GM18868 (cell line): ENCODE results near the gene SDR42E1.

Source experiments
- ATAC-seq: cut with Tn5 transposase; IDR thresholded peaks from one replicate; pipeline ENCODE4 v1.9.1; 2021; ENCODE audit warnings: mild to moderate bottlenecking, moderate library complexity; ENCODE audit not compliant: unreplicated experiment

Gene SDR42E1

GRCh38 chr16:82011199-82011641 is at the start of gene SDR42E1:
SDR42E1 (minus strand) TSS chr16:82011470; CDS start chr16:82000858, 10,612 bp downstream.
- ATAC-seq: peak; percentile 97

GRCh38 chr16:82059983-82060421 is 48.7 kb upstream of the SDR42E1 start:
- no peak for ATAC-seq

- no peak for ATAC-seq
These were observed 48.1 kb upstream of the SDR42E1 start for GRCh38 chr16:82059161-82059982.

- no peak for ATAC-seq
These were observed 45.3 kb upstream of the SDR42E1 start for GRCh38 chr16:82056550-82056896.

GRCh38 chr16:82055728-82056549 is 44.7 kb upstream of the SDR42E1 start:
- no peak for ATAC-seq

- ATAC-seq: no peak
These were observed 43.8 kb upstream of the SDR42E1 start for GRCh38 chr16:82055117-82055516.

- ATAC-seq: no peak
These were observed 40.4 kb upstream of the SDR42E1 start for GRCh38 chr16:82051656-82052055.

- ATAC-seq: no peak
These were observed 39.7 kb upstream of the SDR42E1 start for GRCh38 chr16:82050909-82051357.

- no peak for ATAC-seq
These were observed 39.2 kb upstream of the SDR42E1 start for GRCh38 chr16:82050506-82050905.

GRCh38 chr16:82049484-82049883 is 38.2 kb upstream of the SDR42E1 start:
- ATAC-seq: no peak

GRCh38 chr16:82047787-82048186 is 36.5 kb upstream of the SDR42E1 start:
- ATAC-seq: no peak

- no peak for ATAC-seq
These were observed 36.1 kb upstream of the SDR42E1 start for GRCh38 chr16:82047374-82047773.

- no peak for ATAC-seq
These were observed 35.7 kb upstream of the SDR42E1 start for GRCh38 chr16:82046941-82047340.

GRCh38 chr16:82046541-82046940 is 35.3 kb upstream of the SDR42E1 start:
- no peak for ATAC-seq

GRCh38 chr16:82045465-82045864 is 34.2 kb upstream of the SDR42E1 start:
- no peak for ATAC-seq

GRCh38 chr16:82044585-82044911 is 33.3 kb upstream of the SDR42E1 start:
- no peak for ATAC-seq

- ATAC-seq: no peak
These were observed 32.7 kb upstream of the SDR42E1 start for GRCh38 chr16:82043680-82044584.

GRCh38 chr16:82042846-82043245 is 31.6 kb upstream of the SDR42E1 start:
- no peak for ATAC-seq

GRCh38 chr16:82042144-82042543 is 30.9 kb upstream of the SDR42E1 start:
- no peak for ATAC-seq

- no peak for ATAC-seq
These were observed 30.3 kb upstream of the SDR42E1 start for GRCh38 chr16:82041542-82041941.

GRCh38 chr16:82040296-82040695 is 29.0 kb upstream of the SDR42E1 start:
- ATAC-seq: no peak
